ENCODE results near the gene ZG16.
A peak's percentile ranks its signal among the peaks of the same experiment; 100 is the strongest.

Gene ZG16

GRCh38 chr16:29804020-29804419 is 26.0 kb downstream of the ZG16 start:
- DNase-seq (ENCODE audit: insufficient read length, low spot score) (no peak), FAIRE-seq (peak; percentile 65)
- TF ChIP-seq POU2F2 (IDR thresholded peaks at IDR 0.05; ENCODE audit: low read depth, low read length) (no peak), POLR2A (IDR thresholded peaks at IDR 0.05; ENCODE audit: low read depth, low read length) (no peak), PAX5 (IDR thresholded peaks at IDR 0.05; ENCODE audit: insufficient read depth, low read length, severe bottlenecking) (no peak), TAF1 (IDR thresholded peaks at IDR 0.05; ENCODE audit: low read depth, low read length) (no peak), SPI1 (IDR thresholded peaks at IDR 0.05; ENCODE audit: low read depth, low read length) (no peak), POLR2AphosphoS5 (IDR thresholded peaks at IDR 0.05; ENCODE audit: low read depth, low read length) (no peak)

- no peak for DNase-seq (ENCODE audit: insufficient read length, low spot score)
- TF ChIP-seq POU2F2 (IDR thresholded peaks at IDR 0.05; ENCODE audit: low read depth, low read length) (no peak), TAF1 (IDR thresholded peaks at IDR 0.05; ENCODE audit: low read depth, low read length) (no peak), POLR2AphosphoS5 (IDR thresholded peaks at IDR 0.05; ENCODE audit: low read depth, low read length) (0 out of 2 replicates have a peak, but pooled peaks have one; percentile 16), PAX5 (IDR thresholded peaks at IDR 0.05; ENCODE audit: insufficient read depth, low read length, severe bottlenecking) (no peak), SPI1 (IDR thresholded peaks at IDR 0.05; ENCODE audit: low read depth, low read length) (no peak), POLR2A (IDR thresholded peaks at IDR 0.05; ENCODE audit: low read depth, low read length) (no peak)
- FAIRE-seq = peak; percentile 26
Observed at GRCh38 chr16:29804455-29805231, 26.6 kb downstream of the ZG16 start.

- TF ChIP-seq POU2F2 (IDR thresholded peaks at IDR 0.05; ENCODE audit: low read depth, low read length) (peak; percentile 57; the same call in 1 of the 2 replicates), TAF1 (IDR thresholded peaks at IDR 0.05; ENCODE audit: low read depth, low read length) (peak; percentile 82), POLR2AphosphoS5 (IDR thresholded peaks at IDR 0.05; ENCODE audit: low read depth, low read length) (peak; percentile 89), POLR2A (IDR thresholded peaks at IDR 0.05; ENCODE audit: low read depth, low read length) (peak; percentile 76), PAX5 (IDR thresholded peaks at IDR 0.05; ENCODE audit: insufficient read depth, low read length, severe bottlenecking) (no peak), SPI1 (IDR thresholded peaks at IDR 0.05; ENCODE audit: low read depth, low read length) (peak; percentile 67)
- peak; percentile 89 for DNase-seq (ENCODE audit: insufficient read length, low spot score)
- peak; percentile 99 for FAIRE-seq
Observed at GRCh38 chr16:29805232-29806098, 27.4 kb downstream of the ZG16 start.

- FAIRE-seq = no peak
- no peak for TF ChIP-seq POU2F2 (IDR thresholded peaks at IDR 0.05; ENCODE audit: low read depth, low read length)
- no peak for TF ChIP-seq SPI1 (IDR thresholded peaks at IDR 0.05; ENCODE audit: low read depth, low read length)
- TF ChIP-seq POLR2AphosphoS5 (IDR thresholded peaks at IDR 0.05; ENCODE audit: low read depth, low read length) = no peak
- no peak for TF ChIP-seq TAF1 (IDR thresholded peaks at IDR 0.05; ENCODE audit: low read depth, low read length)
- TF ChIP-seq POLR2A (IDR thresholded peaks at IDR 0.05; ENCODE audit: low read depth, low read length) = no peak
- no peak for TF ChIP-seq PAX5 (IDR thresholded peaks at IDR 0.05; ENCODE audit: insufficient read depth, low read length, severe bottlenecking)
- no peak for DNase-seq (ENCODE audit: insufficient read length, low spot score)
Observed at GRCh38 chr16:29806099-29806579, 28.1 kb downstream of the ZG16 start, which contains the start of gene MAZ. TSS of gene MAZ (plus strand) at chr16:29806529. CDS start at chr16:29806702, 173 bp downstream.

GRCh38 chr16:29806641-29807425 is 28.8 kb downstream of the ZG16 start:
- DNase-seq (ENCODE audit: insufficient read length, low spot score) = no peak
- peak; percentile 48 for FAIRE-seq
- TF ChIP-seq POLR2AphosphoS5 (IDR thresholded peaks at IDR 0.05; ENCODE audit: low read depth, low read length) = peak; percentile 50; the same call in 1 of the 2 replicates
- TF ChIP-seq POLR2A (IDR thresholded peaks at IDR 0.05; ENCODE audit: low read depth, low read length) = peak; percentile 26; the same call in 1 of the 2 replicates
- TF ChIP-seq SPI1 (IDR thresholded peaks at IDR 0.05; ENCODE audit: low read depth, low read length) = no peak
- TF ChIP-seq TAF1 (IDR thresholded peaks at IDR 0.05; ENCODE audit: low read depth, low read length) = no peak
- no peak for TF ChIP-seq POU2F2 (IDR thresholded peaks at IDR 0.05; ENCODE audit: low read depth, low read length)
- no peak for TF ChIP-seq PAX5 (IDR thresholded peaks at IDR 0.05; ENCODE audit: insufficient read depth, low read length, severe bottlenecking)

- FAIRE-seq (peak; percentile 98), DNase-seq (ENCODE audit: insufficient read length, low spot score) (peak; percentile 69)
- no peak for TF ChIP-seq SPI1 (IDR thresholded peaks at IDR 0.05; ENCODE audit: low read depth, low read length)
- peak; percentile 37; the same call in 1 of the 2 replicates for TF ChIP-seq TAF1 (IDR thresholded peaks at IDR 0.05; ENCODE audit: low read depth, low read length)
- TF ChIP-seq PAX5 (IDR thresholded peaks at IDR 0.05; ENCODE audit: insufficient read depth, low read length, severe bottlenecking) = no peak
- TF ChIP-seq POU2F2 (IDR thresholded peaks at IDR 0.05; ENCODE audit: low read depth, low read length) = no peak; the same call in 1 of the 2 replicates
- peak; percentile 71 for TF ChIP-seq POLR2A (IDR thresholded peaks at IDR 0.05; ENCODE audit: low read depth, low read length)
- TF ChIP-seq POLR2AphosphoS5 (IDR thresholded peaks at IDR 0.05; ENCODE audit: low read depth, low read length) = peak; percentile 76
Observed at GRCh38 chr16:29807426-29808218, 29.6 kb downstream of the ZG16 start.

- FAIRE-seq (peak; percentile 20), DNase-seq (ENCODE audit: insufficient read length, low spot score) (no peak)
- no peak for TF ChIP-seq POU2F2 (IDR thresholded peaks at IDR 0.05; ENCODE audit: low read depth, low read length)
- no peak for TF ChIP-seq PAX5 (IDR thresholded peaks at IDR 0.05; ENCODE audit: insufficient read depth, low read length, severe bottlenecking)
- TF ChIP-seq SPI1 (IDR thresholded peaks at IDR 0.05; ENCODE audit: low read depth, low read length) = no peak
- TF ChIP-seq POLR2A (IDR thresholded peaks at IDR 0.05; ENCODE audit: low read depth, low read length) = 0 out of 2 replicates have a peak, but pooled peaks have one; percentile 18
- TF ChIP-seq POLR2AphosphoS5 (IDR thresholded peaks at IDR 0.05; ENCODE audit: low read depth, low read length) = no peak
- no peak for TF ChIP-seq TAF1 (IDR thresholded peaks at IDR 0.05; ENCODE audit: low read depth, low read length)
Observed at GRCh38 chr16:29808219-29808900, 30.3 kb downstream of the ZG16 start.

Measured in GM12891 (cell line).